Esophagus mucosa (tissue), 1 donor: Measurements from ENCODE around the gene ST13. TPM values are rescaled to one million over a fixed set of nuclear protein-coding genes. Genes with fewer than 3 reads are reported as not detected.
"Not testable (repeated sequence)": the region's sequence is repeated elsewhere in the genome, so short reads cannot be mapped to it uniquely, and the experiment has no call there.

Experiments used
- ATAC-seq: fragments of 200-7000 bp; cut with Tn5 transposase; one replicate; pipeline ENCODE4 v1.9.1; 2020
- total RNA-seq: library from RNA; stranded (reverse); gene quantifications from one replicate; pipeline ENCODE4 v1.2.4, GENCODE V29; 2023
- donor health status: DM: yes; HTN: yes; CAD: no.

The ST13 gene
- total RNA-seq, result 120 TPM

DNA sequence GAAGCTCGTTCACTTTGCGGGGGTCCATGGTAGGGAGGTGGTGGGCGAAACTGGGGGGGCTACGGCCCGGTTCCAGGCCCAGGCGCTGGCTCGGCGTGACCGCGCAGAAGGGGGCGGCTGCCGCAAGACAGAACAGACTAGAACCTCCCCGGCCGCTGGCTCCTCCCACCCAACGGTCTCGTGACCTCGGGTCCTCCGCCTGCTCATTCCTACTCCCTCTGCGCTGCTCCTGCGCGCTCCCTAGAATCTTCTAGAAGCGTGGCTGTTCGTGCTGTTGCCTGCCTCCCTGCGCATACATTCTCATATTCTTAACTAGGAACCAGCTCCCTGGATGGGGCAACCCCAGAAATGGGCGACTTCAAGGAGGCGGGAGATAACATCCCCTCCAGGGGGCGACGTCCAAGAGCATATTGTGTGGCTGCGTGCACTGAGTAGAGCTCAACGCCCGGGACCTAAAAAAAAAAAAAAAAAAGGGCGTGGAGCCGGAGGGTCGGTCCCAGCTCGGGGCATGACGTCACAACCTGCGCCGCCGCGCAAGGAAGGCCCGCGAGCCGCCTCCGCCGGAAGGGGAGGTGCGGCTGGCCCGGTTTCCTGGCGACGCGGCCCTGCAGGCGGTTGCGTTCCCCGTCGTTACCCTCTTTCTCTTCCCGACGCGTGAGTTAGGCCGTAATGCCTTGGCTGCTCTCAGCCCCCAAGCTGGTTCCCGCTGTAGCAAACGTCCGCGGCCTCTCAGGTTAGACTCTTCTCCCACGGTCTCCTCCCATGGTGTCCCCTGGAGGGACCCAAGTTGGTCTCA lies at the start of gene ST13, which contains the start of gene XPNPEP3:
Gene ST13, minus strand, starts transcription at position 127 of the 796 bp plus-strand sequence. Its CDS starts 99 bp downstream, at position 28.
Gene XPNPEP3, plus strand, starts transcription at position 636 of the 796 bp plus-strand sequence. Its CDS starts 34 bp downstream, at position 670.
- ATAC-seq, result peak; percentile 98

- no peak for ATAC-seq
Observed at GRCh38 chr22:40904101-40904500, 47.7 kb upstream of the ST13 start.

DNA sequence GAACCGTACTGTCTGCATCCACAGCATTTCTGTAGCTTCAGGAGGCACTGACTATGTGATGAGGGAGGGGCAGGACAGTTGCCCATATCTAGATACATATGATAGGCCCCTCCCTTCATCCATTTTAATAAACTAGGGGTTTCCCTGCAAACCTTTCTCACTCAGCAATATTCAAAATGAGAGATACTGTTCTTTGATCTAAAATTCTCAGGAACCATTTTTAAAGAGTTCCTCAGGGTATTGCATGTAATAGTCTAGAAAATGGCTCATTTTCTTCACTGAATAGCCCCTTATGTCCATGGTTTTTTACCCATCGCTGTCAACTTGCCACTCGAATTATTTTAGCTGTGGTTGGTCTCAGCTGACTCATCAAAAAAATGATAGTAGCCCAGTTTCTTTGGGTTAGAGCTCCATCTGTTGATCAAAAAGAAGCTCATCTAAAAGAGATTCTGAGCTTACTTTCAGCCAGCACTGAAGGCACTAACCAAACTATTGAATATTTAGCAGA lies 42.5 kb upstream of the ST13 start:
- peak; percentile 59 for ATAC-seq

GRCh38 chr22:40894417-40894816 lies 38.0 kb upstream of the ST13 start:
- ATAC-seq, result no peak

DNA sequence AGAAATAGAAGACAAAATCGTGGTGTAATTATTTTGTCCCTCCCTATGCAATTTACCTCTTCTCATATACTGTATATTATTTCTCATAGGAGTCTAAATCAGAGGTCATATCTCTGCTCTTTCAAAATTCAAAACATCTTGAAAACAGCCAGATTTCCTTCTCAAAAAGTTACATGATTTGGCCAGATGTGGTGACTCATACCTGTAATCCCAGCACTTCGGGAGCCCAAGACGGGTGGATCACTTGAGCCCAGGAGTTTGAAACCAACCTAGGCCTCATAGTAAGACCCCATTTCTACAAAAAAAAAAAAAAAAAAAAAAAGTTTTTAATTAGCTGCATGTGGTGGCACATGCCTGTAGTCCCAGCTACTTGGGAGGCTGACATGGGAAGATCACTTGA lies 34.4 kb upstream of the ST13 start:
- ATAC-seq, result no peak

GRCh38 chr22:40889116-40889515 lies 32.7 kb upstream of the ST13 start:
- no peak for ATAC-seq

DNA sequence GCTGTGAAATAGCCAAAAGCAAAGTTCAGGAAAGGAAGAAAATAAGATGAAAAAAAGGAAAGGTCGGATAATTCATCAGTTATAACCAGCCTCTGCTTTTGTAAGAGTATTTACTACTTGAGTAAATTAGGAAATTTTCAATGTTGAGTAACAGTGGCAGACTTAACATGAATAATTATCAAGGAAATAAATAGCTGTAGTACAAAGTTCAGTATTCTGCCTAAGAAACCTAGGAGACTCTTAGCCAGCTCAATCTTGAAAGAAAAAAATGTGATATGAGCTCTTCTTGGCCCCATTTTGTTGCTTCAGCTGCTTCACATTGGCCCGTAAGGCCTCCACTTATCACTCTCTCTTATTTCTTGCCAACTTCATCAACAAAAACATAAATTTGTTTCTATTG lies 22.5 kb upstream of the ST13 start:
- no peak for ATAC-seq

DNA sequence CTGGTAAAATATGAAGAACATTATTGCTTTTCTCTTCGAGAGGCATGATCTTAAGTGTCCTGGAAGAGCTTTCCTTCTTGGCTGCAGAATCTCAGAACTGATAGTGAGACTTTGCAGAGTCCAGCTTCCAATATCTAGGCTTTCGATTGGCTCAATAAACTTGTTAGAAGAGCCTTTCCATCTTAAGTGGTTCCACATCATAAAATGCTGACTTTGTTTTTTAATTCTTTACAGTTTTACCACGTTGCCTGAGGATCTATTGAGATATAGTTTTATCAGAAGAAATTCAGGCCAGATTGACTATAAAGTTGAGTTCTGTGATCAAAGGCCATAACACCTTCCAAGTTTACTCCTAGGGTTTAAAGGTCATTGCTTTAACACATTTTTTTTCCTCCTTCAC lies 21.0 kb upstream of the ST13 start:
- ATAC-seq, result no peak

DNA sequence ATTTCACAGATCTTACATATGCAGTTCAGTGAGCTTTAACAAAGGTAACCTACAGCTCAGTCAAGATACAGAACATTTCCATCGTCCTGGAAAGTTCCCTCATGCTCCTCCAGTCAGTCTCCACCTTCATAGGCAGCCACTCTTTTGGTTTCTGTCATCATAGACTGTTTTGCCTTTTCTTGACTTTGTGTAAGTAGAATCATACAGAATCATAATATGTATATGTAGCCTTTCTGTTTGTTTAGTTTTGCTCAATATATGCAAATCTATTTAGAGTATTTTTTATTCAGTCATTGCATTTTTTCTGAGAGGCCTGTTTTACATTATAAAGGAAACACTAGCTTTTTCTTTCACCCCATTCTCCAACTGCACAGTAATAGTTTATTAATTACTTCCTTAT lies 20.5 kb upstream of the ST13 start:
- no peak for ATAC-seq

DNA sequence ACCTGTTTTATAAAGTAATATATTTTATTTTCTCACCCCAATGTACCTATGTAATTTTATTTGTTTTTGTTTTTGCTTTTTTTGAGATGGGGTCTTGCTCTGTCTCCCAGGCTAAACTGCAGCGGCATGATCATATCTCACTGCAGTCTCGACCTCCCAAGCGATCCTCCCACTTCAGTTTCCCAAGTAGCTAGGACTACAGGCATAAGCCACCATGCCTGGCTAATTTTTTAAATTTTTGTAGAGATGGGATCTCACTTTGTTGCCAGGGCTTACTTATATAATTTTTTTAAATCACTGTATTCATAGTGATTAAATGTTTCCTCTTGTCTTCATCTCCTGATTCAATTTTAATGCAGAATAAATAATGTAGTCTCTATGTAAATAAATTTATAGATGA lies 18.7 kb upstream of the ST13 start:
- ATAC-seq, result no peak

DNA sequence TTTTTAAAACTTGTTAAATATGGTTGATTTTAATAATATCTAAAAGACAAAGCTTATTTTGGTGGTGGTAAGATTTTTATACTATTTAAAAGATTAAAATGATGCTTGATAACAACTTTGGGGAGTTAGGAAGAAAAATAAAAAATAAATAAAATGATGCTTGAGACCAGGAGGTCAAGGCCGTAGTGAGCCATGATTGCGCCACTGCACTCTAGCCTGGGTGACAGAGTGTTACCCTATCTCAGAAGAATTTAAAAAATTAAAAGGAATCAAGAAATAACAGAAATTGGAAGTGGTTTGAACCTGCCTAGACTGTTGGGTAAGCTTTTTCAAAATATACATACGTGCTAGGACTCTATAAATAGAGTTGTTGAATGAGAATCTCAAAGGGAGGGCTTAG lies 17.6 kb upstream of the ST13 start:
- no peak for ATAC-seq

- not testable (repeated sequence) for ATAC-seq
Observed at GRCh38 chr22:40868379-40868778, 11.9 kb upstream of the ST13 start.

- ATAC-seq, result no peak
Observed at GRCh38 chr22:40867109-40867508, 10.7 kb upstream of the ST13 start.

- ATAC-seq, result no peak
Observed at GRCh38 chr22:40862537-40862936, 6.1 kb upstream of the ST13 start.

- ATAC-seq, result no peak
Observed at GRCh38 chr22:40862013-40862412, 5.6 kb upstream of the ST13 start, which contains the start of gene DNAJB7. Gene DNAJB7 (minus strand): TSS chr22:40862113. CDS start chr22:40861994, 119 bp downstream.

DNA sequence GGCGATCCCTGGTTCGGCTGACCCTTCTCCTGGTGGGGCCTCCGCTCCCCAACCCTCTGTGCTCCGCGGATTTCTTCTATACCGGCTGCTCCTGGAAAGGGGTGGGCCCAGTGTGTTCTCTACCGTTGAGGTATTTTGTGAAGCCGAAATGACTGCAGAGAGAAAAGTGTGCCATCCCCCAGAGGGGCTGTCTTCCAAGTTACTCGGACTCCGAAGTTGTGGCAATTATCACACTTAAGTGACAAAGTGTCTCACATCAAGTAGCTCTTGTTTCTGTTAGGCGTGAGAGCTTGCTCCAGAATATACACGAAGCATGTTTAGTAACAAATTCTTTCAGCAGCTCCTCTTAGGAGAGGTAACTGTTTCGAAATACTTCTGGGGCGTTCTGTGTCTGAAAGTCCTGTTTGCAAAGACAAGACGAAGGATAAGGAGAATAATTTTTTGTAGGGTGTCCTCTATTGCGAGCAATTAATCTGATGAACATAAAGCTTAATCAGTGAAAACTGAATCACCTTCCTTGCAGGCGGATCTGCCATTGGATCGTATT lies 943 bp upstream of the ST13 start:
- peak; percentile 24 for ATAC-seq

GRCh38 chr22:40855979-40856512 lies 393 bp downstream of the ST13 start:
- peak; percentile 34 for ATAC-seq

DNA sequence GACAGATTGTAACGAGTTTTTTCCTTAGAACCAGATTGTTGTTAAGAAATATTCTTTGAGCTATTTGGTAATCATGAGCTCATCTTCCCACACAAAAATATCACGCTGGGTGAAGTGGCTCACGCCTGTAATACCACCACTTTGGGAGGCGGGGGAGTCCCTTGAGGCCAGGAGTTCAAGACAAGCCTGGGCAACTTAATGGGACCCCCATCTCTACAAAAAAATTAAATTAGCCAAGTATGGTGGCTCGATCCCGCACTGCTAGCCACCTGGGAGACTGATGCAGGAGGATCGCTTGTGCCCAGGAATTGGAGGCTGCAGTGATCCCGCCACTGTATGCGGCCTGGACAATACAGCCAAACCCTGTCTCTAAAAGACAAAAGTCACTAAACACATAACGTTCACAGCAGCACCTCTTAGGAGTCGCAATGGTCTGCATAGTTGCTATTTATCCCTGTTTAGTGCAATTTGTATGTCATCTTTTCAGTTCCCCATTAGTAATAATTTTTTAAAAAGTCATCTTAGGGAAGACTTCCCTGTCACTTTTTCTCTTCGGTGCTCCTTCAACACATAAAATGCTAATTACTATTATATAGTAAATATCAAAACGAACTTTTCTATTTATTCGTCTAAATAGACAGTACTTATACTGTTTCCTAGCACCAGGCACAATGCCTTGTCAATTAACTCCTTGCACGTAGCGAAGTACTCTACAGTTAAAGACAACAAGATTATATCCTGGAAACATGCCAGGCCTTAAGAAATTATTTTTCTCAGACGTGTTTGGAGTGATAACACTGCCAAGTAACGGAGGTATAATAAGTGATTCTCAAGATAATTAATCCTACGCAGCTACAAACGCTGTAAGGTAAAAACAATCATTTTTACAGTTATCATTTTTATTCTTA lies 1.1 kb downstream of the ST13 start:
- ATAC-seq, result no peak

DNA sequence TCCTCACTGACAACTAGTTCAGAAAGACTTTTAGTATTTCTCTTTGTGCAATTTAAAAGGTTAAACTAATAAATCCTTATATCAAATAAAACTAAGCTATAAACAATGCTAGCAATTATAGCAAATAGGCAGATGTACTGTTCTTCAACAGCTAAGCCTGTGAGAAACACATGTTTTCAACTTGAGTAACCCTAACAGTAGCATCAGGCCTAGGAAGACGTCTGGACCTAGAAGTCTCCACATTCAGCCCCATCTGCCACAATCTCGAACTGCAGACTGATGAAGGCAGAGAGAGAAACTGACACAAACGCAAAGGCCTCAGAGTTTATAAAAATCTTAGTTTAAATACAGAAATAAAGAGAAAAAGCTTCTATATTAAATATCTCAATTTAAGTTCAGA lies 2.5 kb downstream of the ST13 start:
- ATAC-seq, result no peak

GRCh38 chr22:40853333-40853732 lies 3.1 kb downstream of the ST13 start:
- no peak for ATAC-seq

DNA sequence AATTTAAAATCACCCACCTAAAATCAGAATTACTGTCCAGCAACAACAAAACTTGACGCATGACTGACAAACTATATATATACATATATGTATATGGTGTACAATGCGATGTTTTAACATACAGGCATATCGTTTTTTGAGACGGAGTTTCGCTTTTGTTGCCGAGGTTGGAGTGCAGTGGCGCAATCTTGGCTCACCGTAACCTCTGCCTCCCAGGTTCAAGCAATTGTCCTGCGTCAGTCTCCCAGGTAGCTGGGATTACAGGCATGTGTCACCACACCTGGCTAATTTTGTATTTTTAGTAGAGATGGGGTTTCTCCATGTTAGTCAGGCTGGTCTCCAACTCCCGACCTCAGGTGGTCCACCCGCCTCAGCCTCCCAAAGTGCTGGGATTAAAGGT lies 10.6 kb downstream of the ST13 start:
- not testable (repeated sequence) for ATAC-seq

- ATAC-seq, result no peak
Observed at GRCh38 chr22:40844951-40845350, 11.5 kb downstream of the ST13 start.

- ATAC-seq, result no peak
Observed at GRCh38 chr22:40838486-40838885, 18.0 kb downstream of the ST13 start.
